SK-N-SH (cell line): Measurements from ENCODE around the gene SCAND1. TPM values are rescaled to one million over a fixed set of nuclear protein-coding genes. Genes with fewer than 3 reads are reported as not detected.

ENCODE experiments used
- CTCF ChIA-PET: fragments of 300-600, 350-600 bp; formaldehyde crosslinking; extraction: SDS; loops from one replicate; lab custom pipeline; 2021; lab: Yijun Ruan, JAX
- POLR2A ChIA-PET: fragments of 350-600 bp; sonication (Branson Sonifier 250); formaldehyde crosslinking; extraction: SDS; loops from one replicate; lab custom pipeline; 2020; ENCODE audit warnings: antibody characterized with exemption, inconsistent platforms; lab: Yijun Ruan, JAX
- DNase-seq: peaks from one replicate; pipeline ENCODE4 v3.0.0; 2012
- H2AFZ ChIP-seq: fragments of 200-600 bp; sonication (generic); 2 replicates; pipeline ENCODE4 v1.8.1; 2016; ENCODE audit warnings: antibody characterized with exemption, mild to moderate bottlenecking, low read depth
- H3F3A ChIP-seq: fragments of 200-600 bp; sonication (generic); replicated peaks from 2 replicates; pipeline ENCODE3; 2016; ENCODE audit warnings: antibody characterized with exemption, mild to moderate bottlenecking; ENCODE audit not compliant: insufficient read depth
- H3K27ac ChIP-seq, 2 experiments: fragments of 200-500 bp in 1 of 2; fragments of 200-600 bp in 1 of 2; sonication (Bioruptor generic) in 1 of 2; sonication (generic), shearing (Covaris generic) in 1 of 2; 2 replicates each; pipeline versions ENCODE4 v1.5.1 to v1.6.1; 2014 to 2016; ENCODE audit warnings: low read depth in 2 of 2, inconsistent platforms in 1 of 2, low read length in 1 of 2, mild to moderate bottlenecking in 1 of 2, mixed read lengths in 1 of 2
- H3K27me3 ChIP-seq: fragments of 200-600 bp; sonication (generic), shearing (Covaris generic); 2 replicates; pipeline ENCODE4 v1.6.1; 2016; ENCODE audit warnings: mixed run types; ENCODE audit not compliant: insufficient read depth
- H3K36me3 ChIP-seq, 2 experiments: fragments of 200-500 bp in 1 of 2; fragments of 200-600 bp in 1 of 2; sonication (Bioruptor generic) in 1 of 2; sonication (generic) in 1 of 2; replicated peaks in 1 of 2; 2 replicates each; pipeline versions ENCODE3 to v1.5.1; 2014 to 2016; ENCODE audit warnings: low read length in 1 of 2, mild to moderate bottlenecking in 1 of 2; ENCODE audit not compliant: insufficient read depth in 2 of 2, control insufficient read depth in 1 of 2
- H3K4me1 ChIP-seq, 2 experiments: fragments of 200-500 bp in 1 of 2; fragments of 200-600 bp in 1 of 2; sonication (Bioruptor generic) in 1 of 2; sonication (generic), shearing (Covaris generic) in 1 of 2; 2 replicates each; pipeline versions ENCODE4 v1.5.1 to v1.6.1; 2014 to 2016; ENCODE audit warnings: low read depth in 1 of 2, low read length in 1 of 2, mixed run types in 1 of 2; ENCODE audit not compliant: insufficient read depth in 2 of 2, control insufficient read depth in 1 of 2
- H3K4me2 ChIP-seq: fragments of 200-600 bp; sonication (generic), shearing (Covaris generic); 2 replicates; pipeline ENCODE4 v1.6.1; 2017; ENCODE audit warnings: mixed run types
- H3K4me3 ChIP-seq, 2 experiments: fragments of 200-500 bp in 1 of 2; fragments of 200-600 bp in 1 of 2; sonication (Bioruptor generic) in 1 of 2; sonication (generic), shearing (Covaris generic) in 1 of 2; 2 replicates each; pipeline versions ENCODE4 v1.5.1 to v1.8.1; 2014 to 2016; ENCODE audit warnings: low read depth in 2 of 2, inconsistent platforms in 1 of 2, low read length in 1 of 2, mild to moderate bottlenecking in 1 of 2, mixed read lengths in 1 of 2, moderate library complexity in 1 of 2
- H3K79me2 ChIP-seq: fragments of 200-600 bp; sonication (generic); 2 replicates; pipeline ENCODE4 v1.8.1; 2017; ENCODE audit warnings: mild to moderate bottlenecking; ENCODE audit not compliant: insufficient read depth
- H3K9ac ChIP-seq: fragments of 200-600 bp; sonication (generic); 2 replicates; pipeline ENCODE4 v1.6.1; 2017; ENCODE audit warnings: mixed run types
- H3K9me2 ChIP-seq: fragments of 200-600 bp; sonication (generic); 2 replicates; pipeline ENCODE4 v1.6.1; 2017; ENCODE audit warnings: mixed run types
- H3K9me3 ChIP-seq: fragments of 200-600 bp; sonication (generic); 2 replicates; pipeline ENCODE4 v1.6.1; 2017; ENCODE audit warnings: mixed run types, mild to moderate bottlenecking, moderate library complexity
- H4K20me1 ChIP-seq: fragments of 200-600 bp; sonication (generic); 2 replicates; pipeline ENCODE4 v1.6.1; 2017; ENCODE audit warnings: mild to moderate bottlenecking, mixed run types; ENCODE audit not compliant: insufficient read depth
- CHD2 ChIP-seq: fragments of 150-350 bp; IDR thresholded peaks from 2 replicates; pipeline ENCODE4 v1.6.1; 2018; ENCODE audit warnings: low read length; ENCODE audit not compliant: partially characterized antibody
- FOSL2 ChIP-seq: IDR thresholded peaks from 2 replicates; pipeline ENCODE4 v1.4.0; 2012; ENCODE audit warnings: low read depth, mild to moderate bottlenecking, moderate library complexity, borderline replicate concordance
- FOXJ3 ChIP-seq: sonication (generic); formaldehyde crosslinking; IDR thresholded peaks from 2 replicates; pipeline ENCODE4 v1.5.1; 2020; ENCODE audit warnings: mild to moderate bottlenecking, missing genetic modification reagents
- FOXM1 ChIP-seq: IDR thresholded peaks from 2 replicates; pipeline ENCODE4 v1.4.0; 2012; ENCODE audit warnings: low read depth, mild to moderate bottlenecking
- JUND ChIP-seq: IDR thresholded peaks from 2 replicates; pipeline ENCODE4 v1.4.0; 2012
- MXI1 ChIP-seq: IDR thresholded peaks from 2 replicates; pipeline ENCODE4 v1.6.1; 2012; ENCODE audit warnings: mild to moderate bottlenecking, low read depth, low read length, improper control_type of control experiment
- NFIC ChIP-seq: IDR thresholded peaks from 2 replicates; pipeline ENCODE4 v1.4.0; 2012; ENCODE audit warnings: borderline replicate concordance
- NRF1 ChIP-seq: IDR thresholded peaks from 2 replicates; pipeline ENCODE4 v1.6.1; 2012; ENCODE audit warnings: low read depth, mild to moderate bottlenecking, low read length
- PBX3 ChIP-seq: IDR thresholded peaks from 2 replicates; pipeline ENCODE4; 2012
- RAD21 ChIP-seq: IDR thresholded peaks from 2 replicates; pipeline ENCODE4 v1.6.1; 2012; ENCODE audit warnings: mild to moderate bottlenecking, low read length
- REST ChIP-seq: IDR thresholded peaks from 2 replicates; pipeline ENCODE4 v1.6.1; 2012; ENCODE audit warnings: mild to moderate bottlenecking, low read depth, low read length, moderate library complexity
- RFX5 ChIP-seq: IDR thresholded peaks from 2 replicates; pipeline ENCODE4 v1.6.1; 2012; ENCODE audit warnings: mild to moderate bottlenecking, improper control_type of control experiment, low read length
- TCF12 ChIP-seq: IDR thresholded peaks from 2 replicates; pipeline ENCODE4 v1.4.0; 2012
- USF1 ChIP-seq: IDR thresholded peaks from 2 replicates; pipeline ENCODE4 v1.4.0; 2012; ENCODE audit warnings: low read depth, borderline replicate concordance
- USF2 ChIP-seq: fragments of 150-350 bp; IDR thresholded peaks from 2 replicates; pipeline ENCODE4 v1.6.1; 2017; ENCODE audit warnings: antibody characterized with exemption, low read length, low read depth, borderline replicate concordance
- ZBTB33 ChIP-seq: IDR thresholded peaks from 2 replicates; pipeline ENCODE4 v1.4.0; 2012; ENCODE audit warnings: low read depth, borderline replicate concordance
- WGBS: methylation state at CpG from one replicate; pipeline ENCODE4 v1.1.6; 2017; ENCODE audit warnings: low lambda C conversion rate; 5-methylcytosine and 5-hydroxymethylcytosine counted together
- polyA plus RNA-seq, 3 experiments: library from polyadenylated mRNA; depleted of rRNA; stranded (reverse); fragments of >200 nt; gene quantifications; 2 replicates each; pipeline ENCODE4 v1.2.3, GENCODE V29; 2012

The SCAND1 gene
- polyA plus RNA-seq, 1 of the 3 experiments (the other 2 are of a cell fraction), result 44.1 TPM

- Histone ChIP-seq H3K27me3 (no peaks in the 10 kb centered on the region), H3K9ac (no peak overlapping the region), H3K27ac (no peak overlapping the region; a peak in 1 of 4 replicates), H3K79me2 (peaks cover 14% of the 10 kb centered on the region; the same call in 1 of the 2 replicates), H4K20me1 (peaks cover 3% of the 10 kb centered on the region; the same call in 1 of the 2 replicates), H2AFZ (no peak overlapping the region), H3K4me2 (no peak overlapping the region), H3K9me3 (no peaks in the 10 kb centered on the region), H3F3A (peaks cover 6% of the 10 kb centered on the region), H3K9me2 (no peaks in the 10 kb centered on the region), H3K36me3 (peaks cover 3 to 11% of the 10 kb centered on the region in 2 experiments), H3K4me3 (no peak overlapping the region), H3K4me1 (peaks cover 0 to 18% of the 10 kb centered on the region in 2 experiments; a peak in 2 of 4 replicates)
- CTCF ChIA-PET, result interaction anchor here (1.0 kb wide), 1 partner anchor 23 kb away, joined by 3 read pairs; no protein-coding TSS in a partner anchor
- POLR2A ChIA-PET, result no interaction called here
- no peak for TF ChIP-seq FOXJ3 (CRISPR knock-in tag)
- no peak for TF ChIP-seq NFIC
- no peak for TF ChIP-seq TCF12
- no peak for TF ChIP-seq RAD21
- no peak for TF ChIP-seq NRF1
- no peak for TF ChIP-seq JUND
- no peak for DNase-seq
- WGBS, result 82% methylated on average over 6 of the region's 7 CpGs
These were observed 47.1 kb downstream of the SCAND1 start for GRCh38 chr20:35907017-35907701.

GRCh38 chr20:35904982-35905663 lies 49.2 kb downstream of the SCAND1 start:
- no peak overlapping the region for H3K4me2 ChIP-seq
- no peak overlapping the region for H2AFZ ChIP-seq
- H3K27me3 ChIP-seq, result no peaks in the 10 kb centered on the region
- H3K4me1 ChIP-seq, result peaks cover 11 to 21% of the 10 kb centered on the region in 2 experiments; a peak in 3 of 4 replicates
- H3K4me3 ChIP-seq, result no peak overlapping the region
- no peaks in the 10 kb centered on the region for H3K9me3 ChIP-seq
- CTCF ChIA-PET, result no interaction called here
- POLR2A ChIA-PET, result no interaction called here
- H3K9ac ChIP-seq, result no peak overlapping the region
- peaks cover 14% of the 10 kb centered on the region; the same call in 1 of the 2 replicates for H3K79me2 ChIP-seq
- H3K9me2 ChIP-seq, result no peaks in the 10 kb centered on the region
- peaks cover 26% of the 10 kb centered on the region for H3F3A ChIP-seq
- peaks cover 3% of the 10 kb centered on the region; the same call in 1 of the 2 replicates for H4K20me1 ChIP-seq
- no peak for DNase-seq
- peaks cover 11 to 12% of the 10 kb centered on the region in 2 experiments for H3K36me3 ChIP-seq
- 100% methylated on average over 4 of the region's 4 CpGs for WGBS
- no peak overlapping the region for H3K27ac ChIP-seq
- TF ChIP-seq PBX3 (no peak), USF1 (no peak), FOSL2 (no peak), ZBTB33 (no peak), USF2 (no peak), FOXM1 (no peak), REST (no peak), RFX5 (no peak), MXI1 (no peak), CHD2 (no peak)
